Kidney (tissue), 14 donors: ENCODE results near the gene NPTX1. TPM values are rescaled to one million over a fixed set of nuclear protein-coding genes. Genes with fewer than 3 reads are reported as not detected.

Experiments
- DNase-seq, 5 donors: peaks; one replicate each; pipeline ENCODE4 v3.0.0-alpha.2; 2013 to 2020
- FAIRE-seq: peaks from 2 replicates; lab custom pipeline; 2012; peaks lifted over from hg19 to GRCh38; lab: Jason Lieb, UNC
- H3K27ac ChIP-seq, 2 donors: one replicate each; pipeline ENCODE4 v1.7.0; 2013; ENCODE audit warnings: low read depth in 2 of 2, low read length in 2 of 2, inconsistent platforms in 1 of 2
- H3K27me3 ChIP-seq: one replicate; pipeline ENCODE4 v1.7.1; 2013; ENCODE audit warnings: low read length, inconsistent platforms; ENCODE audit not compliant: control insufficient read depth, insufficient read depth
- H3K36me3 ChIP-seq, 3 donors: one replicate each; pipeline versions ENCODE4 v1.7.0 to v1.7.1; 2013; ENCODE audit warnings: low read length in 3 of 3, control low read depth in 1 of 3, inconsistent platforms in 1 of 3; ENCODE audit not compliant: insufficient read depth in 3 of 3, control insufficient read depth in 2 of 3
- H3K4me1 ChIP-seq, 3 donors: one replicate each; pipeline versions ENCODE4 v1.7.0 to v1.7.1; 2013; ENCODE audit warnings: low read length in 3 of 3, inconsistent platforms in 1 of 3, low read depth in 1 of 3; ENCODE audit not compliant: control insufficient read depth in 2 of 3, insufficient read depth in 2 of 3
- H3K4me3 ChIP-seq, 3 donors: one replicate each; pipeline versions ENCODE4 v1.7.0 to v1.8.1; 2013; ENCODE audit warnings: low read length in 3 of 3, control low read depth in 1 of 3, inconsistent platforms in 1 of 3
- H3K9ac ChIP-seq, 3 donors: one replicate each; pipeline versions ENCODE4 v1.7.0 to v1.7.1; 2013; ENCODE audit warnings: low read length in 3 of 3, control low read depth in 1 of 3, inconsistent platforms in 1 of 3
- H3K9me3 ChIP-seq, 3 donors: one replicate each; pipeline versions ENCODE4 v1.7.0 to v1.7.1; 2013; ENCODE audit warnings: low read length in 3 of 3, control low read depth in 1 of 3, inconsistent platforms in 1 of 3; ENCODE audit not compliant: control insufficient read depth in 2 of 3, insufficient read depth in 1 of 3
- CTCF ChIP-seq: IDR thresholded peaks from 3 replicates; pipeline ENCODE4 v1.5.1; 2012; ENCODE audit warnings: mild to moderate bottlenecking, moderate library complexity, borderline replicate concordance; ENCODE audit not compliant: insufficient read depth; ENCODE audit errors: extremely low read depth
- intact Hi-C: fragments of 100-400 bp; cut with DNase I; formaldehyde crosslinking; loops from one replicate; pipeline ENCODE4 v1.11.1; 2022
- polyA plus RNA-seq: library from polyadenylated mRNA; stranded (reverse); fragments of 350-450 nt; fragmentation: Illumina TruSeq; extraction: RNeasy Lipid Tissue Mini Kit (QIAGEN cat#74804); gene quantifications from one replicate; pipeline ENCODE4 v1.2.3, GENCODE V29; 2014; ENCODE audit warnings: low read depth, low replicate concordance; ENCODE audit not compliant: insufficient read depth
- total RNA-seq: library from RNA; stranded (reverse); fragmentation: NEBNext Ultra II Directional; extraction: Animal tissue kit (Norgen Biotek cat#: 25700); gene quantifications from one replicate; pipeline ENCODE4 v1.2.1, GENCODE V29; 2021
- donor health status: control.
- donor health status: control.
- donor health status: control.
- donor health status: control.
- donor health status: control.
- donor health status: DM: yes; HTN: yes; CAD: no.
- donor health status: Normal renal cell carcinoma (clear cell type).

Gene NPTX1
- total and polyA plus RNA-seq, 2 donors from 2014 or later: 0.31 to 0.39 TPM

- H3K9ac ChIP-seq: no peak overlapping the region
- DNase-seq (no peak), FAIRE-seq (no peak)
- no peaks in the 10 kb centered on the region for H3K36me3 ChIP-seq
- no peaks in the 10 kb centered on the region for H3K27me3 ChIP-seq
- no peak overlapping the region for H3K4me3 ChIP-seq
- H3K4me1 ChIP-seq: no peaks in the 10 kb centered on the region
- H3K27ac ChIP-seq: no peak overlapping the region
- intact Hi-C loops: loop anchor here (10.0 kb wide), 1 partner anchor 767 kb away; no protein-coding TSS in a partner anchor
- TF ChIP-seq CTCF: no peak
- no peaks in the 10 kb centered on the region for H3K9me3 ChIP-seq
Observed at GRCh38 chr17:80447790-80448189, 28.6 kb downstream of the NPTX1 start.

- FAIRE-seq (no peak), DNase-seq (no peak)
- TF ChIP-seq CTCF: no peak
- H3K9ac ChIP-seq: no peak overlapping the region
- H3K27me3 ChIP-seq: no peaks in the 10 kb centered on the region
- H3K4me1 ChIP-seq: no peaks in the 10 kb centered on the region
- no peaks in the 10 kb centered on the region for H3K9me3 ChIP-seq
- no peak overlapping the region for H3K27ac ChIP-seq
- no peak overlapping the region for H3K4me3 ChIP-seq
- H3K36me3 ChIP-seq: no peaks in the 10 kb centered on the region
- intact Hi-C loops: loop anchor here (10.0 kb wide), 1 partner anchor 768 kb away; no protein-coding TSS in a partner anchor
Observed at GRCh38 chr17:80446645-80447405, 29.6 kb downstream of the NPTX1 start.

- H3K4me1 ChIP-seq: no peaks in the 10 kb centered on the region
- no peaks in the 10 kb centered on the region for H3K27me3 ChIP-seq
- FAIRE-seq (no peak), DNase-seq (no peak)
- intact Hi-C loops: loop anchor here (10.0 kb wide), 1 partner anchor 769 kb away; no protein-coding TSS in a partner anchor
- no peaks in the 10 kb centered on the region for H3K9me3 ChIP-seq
- H3K27ac ChIP-seq: no peak overlapping the region
- no peak for TF ChIP-seq CTCF
- H3K4me3 ChIP-seq: no peak overlapping the region
- H3K9ac ChIP-seq: no peak overlapping the region
- no peaks in the 10 kb centered on the region for H3K36me3 ChIP-seq
Observed at GRCh38 chr17:80445726-80446110, 30.7 kb downstream of the NPTX1 start.
